Dermis microvascular lymphatic vessel endothelial cell (primary cell): ENCODE results near the gene ITGA7. TPM values are rescaled to one million over a fixed set of nuclear protein-coding genes. Genes with fewer than 3 reads are reported as not detected.

Source experiments
- DNase-seq, 2 donors: peaks; one replicate each; pipeline versions ENCODE4 v3.0.0 to v3.0.0-alpha.2; 2010; ENCODE audit warnings: low read depth in 2 of 2
- total RNA-seq: library from RNA; depleted of rRNA; stranded (reverse); fragments of >200 nt; gene quantifications from 2 replicates; pipeline ENCODE4 v1.2.1, GENCODE V29; 2014

ITGA7 gene
- total RNA-seq, 1 donor from 2014 or later = 0.26 TPM

DNA sequence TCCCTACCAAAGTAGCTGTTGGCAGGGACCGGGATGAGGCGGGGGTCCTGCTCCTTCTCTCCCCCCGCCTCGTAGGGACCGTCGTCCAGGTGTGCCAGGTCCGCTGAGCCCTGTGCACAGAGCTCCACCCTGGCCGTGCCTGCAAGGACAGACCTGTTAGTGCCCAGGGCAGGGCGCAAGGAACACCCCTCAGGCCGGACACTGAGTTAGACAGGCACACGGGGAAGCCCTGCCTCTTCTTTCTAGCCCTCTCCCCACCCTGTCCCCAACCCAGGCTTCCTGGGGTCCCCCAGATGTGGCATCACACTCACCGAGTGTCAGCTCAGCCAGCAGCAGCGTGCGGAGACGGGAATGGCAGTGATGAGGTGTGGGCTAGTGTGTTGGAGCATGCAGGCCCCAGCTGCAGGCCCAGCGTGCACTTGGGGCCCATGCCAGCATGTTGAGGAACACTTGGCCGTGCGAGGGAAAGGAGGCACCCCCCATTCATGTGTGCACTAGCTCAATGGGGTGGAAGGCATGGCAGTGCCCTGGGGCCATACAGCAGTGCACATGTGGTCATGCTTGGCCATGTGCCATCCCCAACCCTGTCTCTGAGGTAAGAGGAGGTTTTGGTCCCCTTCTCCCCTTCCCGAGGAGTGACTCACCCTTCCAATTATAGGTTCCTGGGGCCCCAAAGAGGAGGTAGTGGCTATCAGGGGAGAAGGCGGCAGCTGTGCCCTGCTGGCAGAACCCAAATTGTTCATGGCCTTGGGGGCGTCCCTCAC is 7.3 kb downstream of the ITGA7 start:
- DNase-seq = no peak

- no peak for DNase-seq
Measured at GRCh38 chr12:55699471-55700055, 8.1 kb downstream of the ITGA7 start.

DNA sequence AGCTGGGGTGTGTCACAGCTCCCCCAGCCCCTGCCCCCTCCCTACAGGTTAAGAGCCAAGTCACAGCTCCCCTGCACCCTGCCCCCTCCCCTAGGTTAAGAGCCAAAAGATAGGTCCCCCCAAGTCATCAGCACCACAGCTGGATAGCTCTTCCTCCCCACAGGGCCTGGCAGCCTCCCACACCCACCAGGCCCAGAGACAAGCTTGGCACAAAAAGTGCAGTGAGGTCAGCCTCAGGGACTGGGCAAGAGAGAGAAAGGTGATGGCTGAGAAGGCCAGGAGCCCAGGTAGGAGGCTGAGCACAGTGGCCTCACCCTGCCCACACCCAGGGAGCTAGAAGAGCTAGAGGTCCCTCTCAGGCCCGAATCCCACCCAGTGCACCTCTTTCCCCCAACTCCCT is 8.7 kb downstream of the ITGA7 start:
- no peak for DNase-seq

- DNase-seq = no peak
Measured at GRCh38 chr12:55698241-55698955, 9.3 kb downstream of the ITGA7 start.

DNA sequence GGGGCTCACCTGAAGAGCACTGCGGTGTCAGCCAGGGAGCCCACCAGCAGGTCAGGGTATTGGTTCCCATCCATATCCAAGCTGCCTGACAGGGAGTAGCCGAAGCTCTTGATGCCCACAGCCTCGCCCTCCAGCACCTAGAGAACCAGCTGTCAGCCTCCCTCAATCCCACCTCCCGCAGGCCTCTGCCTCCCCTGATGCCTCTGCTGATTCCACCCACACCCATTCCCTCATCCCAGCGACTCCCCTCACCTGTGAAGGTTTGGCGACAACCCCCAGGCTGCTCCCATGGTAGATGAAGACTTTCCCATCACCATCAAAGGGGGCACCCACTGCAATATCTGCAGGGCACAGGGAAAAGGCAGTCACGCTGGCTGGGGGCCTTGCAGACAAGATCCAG is 10.0 kb downstream of the ITGA7 start:
- no peak for DNase-seq

GRCh38 chr12:55696796-55697462 is 10.8 kb downstream of the ITGA7 start:
- no peak for DNase-seq

- DNase-seq = no peak
Measured at GRCh38 chr12:55696141-55696540, 11.6 kb downstream of the ITGA7 start.

DNA sequence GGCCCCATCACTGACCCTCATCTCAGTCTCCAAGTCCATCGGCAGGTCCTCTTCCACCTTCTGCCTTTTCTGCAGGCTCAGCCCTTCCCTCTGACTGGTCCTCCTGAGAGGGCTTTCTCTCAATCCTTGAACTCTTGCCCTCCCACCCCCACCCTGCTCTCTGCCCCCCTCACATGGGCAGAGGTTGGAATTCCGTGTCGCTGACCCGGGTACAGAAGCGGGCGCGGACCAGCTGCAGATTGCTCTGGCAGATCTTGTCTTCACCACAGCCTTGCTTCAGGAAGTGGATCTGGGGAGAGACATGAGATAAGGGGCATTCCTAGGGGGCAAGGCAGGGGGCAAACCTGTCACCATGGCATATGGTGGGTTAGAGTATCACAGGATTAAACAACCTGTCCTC is 12.4 kb downstream of the ITGA7 start:
- no peak for DNase-seq

GRCh38 chr12:55694651-55695050 is 13.1 kb downstream of the ITGA7 start:
- DNase-seq = no peak

DNA sequence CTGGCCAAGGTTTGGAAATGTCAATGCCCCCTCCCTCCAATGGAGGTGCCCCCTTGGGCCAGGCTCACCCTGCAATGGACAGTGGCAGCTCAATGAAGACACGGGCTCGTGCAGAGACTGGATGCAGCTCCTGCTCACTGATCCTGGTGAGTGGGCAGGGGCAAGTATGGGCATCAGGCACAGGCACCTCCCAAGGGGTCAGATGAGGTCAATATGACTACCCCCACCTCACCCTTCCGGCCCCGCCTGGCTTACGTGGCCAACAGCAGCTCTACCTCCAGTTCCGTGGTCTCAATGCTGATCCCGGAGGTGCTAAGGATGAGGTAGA is 13.6 kb downstream of the ITGA7 start:
- DNase-seq = no peak

DNA sequence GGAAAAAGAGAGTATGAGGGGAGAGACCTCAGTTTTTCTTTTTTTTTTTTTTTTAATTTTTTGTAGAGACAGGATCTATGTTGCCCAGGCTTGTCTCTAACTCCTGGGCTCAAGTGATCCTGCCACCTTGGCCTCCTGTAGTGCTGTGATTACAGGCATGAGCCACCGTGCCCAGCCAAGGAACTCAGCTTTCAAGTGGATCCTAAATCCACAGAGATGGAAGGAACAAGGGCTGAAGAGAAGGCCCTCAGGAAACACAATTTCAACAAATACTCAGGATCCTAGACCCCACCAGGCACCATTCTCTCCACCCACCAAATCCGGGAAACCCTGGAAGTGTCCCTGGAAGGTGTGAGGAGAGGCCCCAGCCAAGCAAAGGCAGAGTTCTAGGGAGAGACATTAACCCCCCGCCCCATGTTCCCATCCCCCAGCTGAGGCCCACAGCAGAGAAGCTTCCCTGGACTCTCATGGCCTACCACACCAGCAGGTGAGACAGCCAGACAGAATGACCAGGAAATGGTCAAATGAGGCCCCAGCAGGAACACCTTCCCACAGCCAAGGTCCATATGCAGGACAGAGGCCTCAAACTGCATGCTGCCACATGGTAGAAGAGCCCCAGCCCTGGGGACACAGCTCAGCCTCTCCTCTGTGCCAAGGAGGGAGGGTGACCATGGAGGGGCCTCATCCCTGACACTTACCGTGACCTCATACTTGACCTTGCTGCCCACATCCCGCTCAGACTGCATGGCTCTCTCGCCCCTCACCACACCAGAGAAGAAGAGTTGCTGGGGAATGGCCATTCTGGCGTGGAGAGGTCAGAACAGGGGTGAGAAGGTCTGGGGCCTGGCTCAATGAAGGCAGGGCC is 14.1 kb downstream of the ITGA7 start:
- no peak for DNase-seq

- DNase-seq = no peak
Measured at GRCh38 chr12:55692631-55693322, 14.9 kb downstream of the ITGA7 start.

GRCh38 chr12:55688716-55689655 is 18.7 kb downstream of the ITGA7 start:
- no peak for DNase-seq

GRCh38 chr12:55687746-55688145 is 20.0 kb downstream of the ITGA7 start:
- no peak for DNase-seq

DNA sequence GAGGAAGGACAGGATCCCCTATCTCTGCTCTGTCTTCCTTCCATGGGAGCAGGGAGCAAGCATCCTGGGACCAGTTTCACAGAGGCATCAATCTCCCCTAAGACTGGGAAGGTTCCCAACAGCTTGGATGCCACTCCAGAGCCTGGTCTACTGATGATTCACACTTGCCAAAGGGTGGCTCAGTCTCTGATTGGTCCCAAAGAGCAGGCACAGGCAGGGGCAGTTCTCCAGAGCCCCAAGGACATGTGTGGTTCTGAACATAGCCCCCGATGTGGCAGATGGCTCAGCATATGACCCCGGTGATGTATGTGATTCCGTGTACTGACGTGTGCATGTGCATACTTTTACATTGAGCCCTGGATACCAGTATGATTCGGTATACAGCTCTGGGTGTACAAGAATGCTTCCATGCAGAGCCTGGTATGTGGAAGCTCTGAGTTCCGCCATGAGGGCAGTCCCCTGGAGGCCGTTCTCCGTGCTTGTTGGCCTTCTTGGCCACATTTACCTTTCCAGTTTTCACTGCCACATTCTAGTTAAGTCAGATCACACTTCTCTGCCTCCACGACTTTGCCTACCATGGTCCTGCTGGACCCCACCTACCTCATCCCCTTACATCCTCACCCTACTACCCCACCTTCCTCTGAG is 21.2 kb downstream of the ITGA7 start:
- DNase-seq = no peak

GRCh38 chr12:55685671-55686070 is 22.0 kb downstream of the ITGA7 start:
- DNase-seq = no peak

DNA sequence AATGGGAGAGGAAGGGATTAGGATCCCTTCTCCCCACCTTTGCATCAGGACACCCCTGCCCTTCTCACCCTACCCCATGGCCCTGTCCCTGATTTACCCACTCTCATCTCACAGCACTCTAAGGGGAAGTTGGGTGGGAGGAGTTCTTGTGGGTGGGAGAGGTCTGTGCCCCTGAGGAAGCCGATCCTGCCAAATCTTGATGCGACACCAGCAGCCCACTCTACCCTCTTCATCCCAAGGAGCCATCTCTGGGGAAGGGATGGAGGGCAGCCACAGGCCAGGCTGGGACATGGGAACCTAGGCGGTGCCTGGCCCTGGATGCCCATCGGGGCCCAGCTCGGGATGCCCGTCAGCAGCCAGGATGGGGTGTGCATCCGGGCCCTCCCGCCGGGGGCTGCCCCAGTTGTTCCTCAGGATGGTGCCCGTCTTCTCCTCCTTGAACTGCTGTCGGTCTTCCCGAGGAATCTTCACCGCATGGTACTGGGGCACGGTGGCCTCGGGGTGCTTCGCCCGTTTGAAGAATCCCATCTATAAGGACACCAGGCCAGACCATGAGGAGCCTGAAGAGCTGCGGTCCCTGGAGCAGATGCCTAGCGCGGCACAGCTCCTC is 22.8 kb downstream of the ITGA7 start:
- DNase-seq = no peak

DNA sequence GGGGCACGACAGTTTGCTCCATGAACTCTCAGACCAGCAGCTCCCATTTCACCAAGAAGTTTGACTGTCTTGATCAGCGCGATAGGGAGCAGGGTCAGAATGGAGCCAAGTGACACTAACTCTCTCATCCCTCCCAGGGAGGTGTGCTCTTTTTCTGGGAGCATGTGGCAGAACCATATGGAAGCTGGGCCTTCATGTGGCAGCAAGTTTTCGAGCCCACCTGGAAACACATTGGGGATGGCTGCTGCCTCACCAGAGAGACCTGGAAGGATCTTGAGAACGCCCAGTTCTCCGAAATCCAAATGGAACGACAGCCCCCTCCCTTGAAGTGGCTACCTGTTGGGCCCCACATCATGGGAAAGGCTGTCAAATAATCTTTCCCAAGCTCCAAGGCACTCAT is 24.0 kb downstream of the ITGA7 start:
- DNase-seq = no peak
